Stimulated activated CD4-positive, alpha-beta T cell treated with anti-CD3 and anti-CD28 coated beads, Interleukin-2, amount 100 ng/mL, for 4 hours (primary cell): ENCODE data around the gene TRIO.

Experiments used
- DNase-seq: peaks from one replicate; pipeline ENCODE4 v3.0.0-alpha.2; 2020; ENCODE audit warnings: low read depth

Gene TRIO

GRCh38 chr5:14557203-14557770 lies 414.1 kb downstream of the TRIO start:
- no peak for DNase-seq

- no peak for DNase-seq
Measured at GRCh38 chr5:14557791-14558415, 414.8 kb downstream of the TRIO start.
